ENCODE results near the gene SASH1.

Gene SASH1

DNA sequence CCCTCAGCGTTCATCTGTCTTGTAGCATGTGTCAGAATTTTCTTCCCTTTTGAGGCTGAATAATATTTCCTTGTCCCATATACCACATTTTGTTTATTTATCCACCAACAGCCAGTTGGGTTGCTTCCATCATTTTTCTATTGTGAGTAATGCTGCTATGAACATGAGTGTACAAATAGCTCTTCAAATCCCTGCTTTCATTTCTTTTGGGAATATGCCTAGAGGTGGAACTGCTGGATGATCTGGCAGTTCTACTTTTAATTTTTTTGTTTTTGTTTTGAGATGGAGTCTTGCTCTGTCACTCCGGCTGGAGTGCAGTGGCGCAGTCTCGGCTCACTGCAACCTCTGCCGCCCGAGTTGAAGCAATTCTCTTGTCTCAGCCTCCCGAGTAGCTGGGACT is 64.7 kb downstream of the SASH1 start:
- DNase-seq, result no peak

DNA sequence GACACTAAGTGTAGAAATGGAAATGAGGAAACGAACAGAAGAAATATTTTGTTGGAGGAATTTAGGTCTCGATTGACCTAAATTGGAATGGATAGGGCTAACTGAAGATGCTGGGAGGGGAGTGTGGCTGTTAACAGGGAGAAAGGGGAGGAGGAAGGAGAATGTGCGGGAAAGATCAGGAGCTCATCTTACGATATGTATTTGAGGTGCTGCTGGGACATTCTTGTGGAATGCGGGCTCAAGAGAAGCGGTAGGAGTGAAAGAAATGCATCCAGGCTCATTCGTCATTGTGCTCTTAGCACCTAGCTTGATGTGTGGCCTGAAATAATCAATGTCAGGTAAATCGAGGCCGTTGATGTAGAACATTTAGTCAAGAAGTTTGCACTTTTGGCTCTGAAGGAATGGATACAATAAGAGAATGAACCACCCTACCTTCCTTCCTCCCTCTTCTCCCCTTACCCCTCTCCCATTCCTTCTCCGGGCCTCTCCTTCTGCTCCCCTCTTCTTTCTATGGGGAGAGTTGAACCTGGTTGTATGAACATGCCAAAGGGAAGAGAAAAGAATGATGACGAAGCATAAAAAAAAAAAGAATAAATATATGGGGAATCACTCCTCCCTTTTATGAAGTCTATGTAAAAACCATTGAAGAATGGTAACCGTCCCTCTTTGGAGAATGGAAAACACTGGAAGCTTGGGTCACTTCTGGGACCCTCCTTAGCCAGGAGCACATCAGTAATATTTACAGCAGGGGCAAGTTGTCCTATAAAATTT is 70.9 kb downstream of the SASH1 start:
- DNase-seq, result no peak

DNA sequence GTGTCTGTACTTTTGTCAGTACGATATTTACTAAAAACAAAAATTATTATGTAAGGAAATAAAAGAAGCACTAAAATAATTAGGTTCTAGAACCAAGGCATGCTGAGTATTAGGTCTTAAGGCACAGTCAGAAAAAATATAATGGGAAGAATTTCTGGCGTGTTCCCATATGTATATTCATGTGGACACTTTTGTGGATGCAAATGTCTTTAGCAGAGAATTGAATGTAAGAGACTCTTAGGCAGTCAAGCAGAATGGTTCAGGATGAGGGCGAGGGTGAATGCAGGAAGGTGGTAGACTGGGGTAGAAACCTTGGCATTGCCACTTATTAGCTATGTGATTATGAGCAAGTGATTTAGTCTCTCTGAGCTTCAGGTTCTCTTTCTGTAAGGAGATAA is 71.5 kb downstream of the SASH1 start:
- no peak for DNase-seq

DNA sequence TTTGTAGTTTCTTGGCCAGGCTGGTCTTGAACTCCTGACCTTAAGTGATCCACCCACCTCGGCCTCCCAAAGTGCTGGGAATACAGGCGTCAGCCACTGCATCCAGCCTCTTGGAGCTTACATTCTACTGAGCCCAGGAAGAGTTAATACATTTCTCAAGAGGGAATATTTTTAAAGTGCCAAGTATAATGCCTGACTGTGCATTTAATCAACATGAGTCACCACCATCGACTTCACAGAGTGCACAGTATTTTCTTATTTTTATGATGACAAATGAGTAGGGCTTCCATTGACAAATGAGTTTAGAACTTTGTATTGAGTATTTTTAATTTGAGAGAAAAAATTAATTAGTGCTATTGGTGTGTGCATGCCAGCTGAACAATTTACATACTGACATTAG is 72.2 kb downstream of the SASH1 start:
- DNase-seq, result no peak

DNA sequence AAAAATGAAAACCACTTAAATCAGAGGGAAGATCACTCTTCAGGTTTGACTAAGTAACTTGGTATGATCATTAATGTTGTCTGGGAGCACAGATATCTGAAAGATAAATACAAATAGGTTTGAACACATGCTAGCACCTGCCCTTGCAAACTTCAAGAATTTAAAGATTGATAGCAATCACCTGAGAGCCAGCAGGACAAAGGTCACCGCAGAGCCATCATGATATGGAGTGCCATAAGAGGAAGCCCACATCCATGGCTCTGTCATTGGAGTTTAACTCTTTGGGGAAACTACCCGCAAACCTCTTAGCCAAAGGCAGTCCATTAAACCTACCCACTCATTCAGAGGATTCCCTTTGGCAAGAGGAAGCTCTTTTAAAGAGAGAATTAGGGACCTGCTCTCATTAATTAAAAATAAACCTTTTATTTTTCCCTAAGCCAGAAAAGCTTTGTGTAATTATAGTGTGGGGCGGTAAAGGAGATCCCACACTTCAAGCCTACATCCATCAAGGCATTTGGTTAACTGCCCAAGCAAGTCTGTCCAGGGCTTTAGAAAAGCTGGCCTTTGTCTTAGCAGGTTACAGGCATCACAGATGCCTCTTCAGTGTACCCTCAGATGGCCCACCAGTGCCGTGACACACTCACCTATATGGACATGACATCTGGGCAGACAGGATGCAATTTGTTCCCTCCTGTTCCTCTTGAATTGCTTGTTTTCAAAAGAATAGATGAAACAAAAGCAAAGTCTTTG is 73.0 kb downstream of the SASH1 start:
- DNase-seq, result no peak

DNA sequence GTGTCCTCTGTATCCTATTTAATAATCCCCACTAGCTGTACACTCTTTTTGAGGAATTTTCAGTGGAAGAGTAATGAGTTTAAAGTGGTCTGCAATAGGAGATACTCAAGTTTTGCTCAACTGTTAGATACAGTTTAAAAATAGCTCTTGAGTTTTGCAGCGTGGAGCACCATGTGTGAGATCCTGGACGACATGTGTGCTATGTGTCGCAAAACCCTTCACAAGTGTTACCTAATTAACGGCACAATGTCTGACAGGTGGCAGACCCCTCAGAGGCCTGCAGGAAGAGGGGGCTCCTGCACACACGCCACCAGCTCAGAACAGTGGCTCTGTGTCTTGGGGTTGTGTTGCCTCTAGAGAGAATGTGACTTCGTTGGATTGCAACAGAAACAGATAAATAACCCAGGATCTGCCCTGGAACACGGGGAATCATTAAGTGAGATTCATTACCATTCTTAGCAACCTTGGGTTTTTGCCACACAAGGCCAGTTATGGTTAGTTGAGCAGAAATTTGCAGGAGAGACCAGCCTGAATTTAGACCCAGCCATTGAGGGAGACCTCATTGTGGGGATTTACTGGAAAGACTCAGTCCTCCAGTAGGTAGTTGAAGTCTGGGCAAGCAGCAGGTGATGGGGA is 73.8 kb downstream of the SASH1 start:
- no peak for DNase-seq

DNA sequence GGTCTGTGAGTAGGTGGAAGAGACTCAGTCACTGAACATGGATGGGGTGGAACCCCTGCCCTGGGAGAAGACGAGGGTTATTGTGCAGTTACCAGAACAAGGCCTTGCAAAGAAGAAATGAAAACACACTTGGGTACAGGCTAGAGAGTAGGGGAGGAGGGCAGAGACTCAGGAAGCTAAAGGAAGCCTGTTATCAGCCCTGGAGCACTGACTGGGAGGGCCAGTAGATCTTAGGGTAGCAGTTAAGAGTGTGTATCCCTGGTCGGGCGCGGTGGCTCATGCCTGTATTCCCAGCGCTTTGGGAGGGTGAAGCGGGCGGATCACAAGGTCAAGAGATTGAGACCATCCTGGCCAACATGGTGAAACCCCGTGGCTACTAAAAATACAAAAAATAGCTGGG is 74.4 kb downstream of the SASH1 start:
- DNase-seq, result no peak

DNA sequence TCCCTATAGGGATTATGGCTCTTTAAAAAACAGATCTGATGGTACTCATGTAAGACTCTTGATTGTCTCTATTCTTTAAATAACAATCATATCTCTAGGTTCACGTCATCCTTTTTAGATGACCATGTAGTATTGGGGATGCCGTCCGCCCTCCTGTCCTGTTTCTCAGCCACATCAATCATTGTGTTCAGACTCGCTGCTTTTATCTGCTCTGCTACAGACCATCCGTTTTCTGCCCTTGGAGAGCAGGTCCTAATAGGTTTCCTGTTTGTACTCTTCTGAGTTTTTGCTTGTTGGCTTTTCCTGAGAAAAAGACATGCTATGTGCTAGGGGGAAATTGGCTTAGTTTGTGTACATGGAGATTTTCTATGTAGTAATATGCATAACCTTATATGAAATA is 76.8 kb downstream of the SASH1 start:
- DNase-seq, result no peak

DNA sequence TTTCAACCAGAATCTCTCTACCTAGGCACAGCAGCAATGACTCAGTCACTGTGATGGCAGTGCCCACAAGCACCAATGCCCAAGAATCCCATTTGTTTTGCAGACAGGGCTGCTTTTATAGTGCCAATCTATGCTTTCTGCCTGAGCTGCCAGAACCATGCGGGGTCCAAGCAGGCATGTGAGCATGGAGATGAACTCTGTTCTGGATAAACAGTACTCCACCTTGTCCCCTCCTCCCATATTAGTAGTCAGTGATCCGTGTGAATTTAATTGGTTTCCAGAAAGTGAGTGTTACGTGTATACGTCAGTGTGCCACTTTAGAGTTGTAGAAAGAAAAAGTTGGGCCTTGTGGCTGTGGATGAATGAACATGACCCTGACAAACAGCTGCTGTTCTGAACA is 79.4 kb downstream of the SASH1 start:
- DNase-seq, result no peak

DNA sequence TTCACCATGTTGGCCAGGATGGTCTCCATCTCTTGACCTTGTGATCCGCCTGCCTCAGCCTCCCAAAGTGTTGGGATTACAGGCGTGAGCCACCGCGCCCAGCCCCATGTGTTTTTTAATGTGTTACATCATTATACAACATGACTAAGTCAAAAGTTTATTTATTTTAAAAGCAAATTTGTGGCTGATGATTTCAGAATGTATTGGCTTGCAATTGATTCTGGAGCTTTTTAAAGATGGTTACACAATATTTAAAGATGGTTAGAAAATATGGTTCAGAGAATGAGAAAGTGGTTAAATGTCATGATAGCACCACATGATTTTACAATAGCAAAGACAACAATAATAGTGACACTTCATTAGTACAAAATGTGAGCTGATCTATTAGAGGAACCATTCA is 80.5 kb downstream of the SASH1 start:
- DNase-seq, result no peak

DNA sequence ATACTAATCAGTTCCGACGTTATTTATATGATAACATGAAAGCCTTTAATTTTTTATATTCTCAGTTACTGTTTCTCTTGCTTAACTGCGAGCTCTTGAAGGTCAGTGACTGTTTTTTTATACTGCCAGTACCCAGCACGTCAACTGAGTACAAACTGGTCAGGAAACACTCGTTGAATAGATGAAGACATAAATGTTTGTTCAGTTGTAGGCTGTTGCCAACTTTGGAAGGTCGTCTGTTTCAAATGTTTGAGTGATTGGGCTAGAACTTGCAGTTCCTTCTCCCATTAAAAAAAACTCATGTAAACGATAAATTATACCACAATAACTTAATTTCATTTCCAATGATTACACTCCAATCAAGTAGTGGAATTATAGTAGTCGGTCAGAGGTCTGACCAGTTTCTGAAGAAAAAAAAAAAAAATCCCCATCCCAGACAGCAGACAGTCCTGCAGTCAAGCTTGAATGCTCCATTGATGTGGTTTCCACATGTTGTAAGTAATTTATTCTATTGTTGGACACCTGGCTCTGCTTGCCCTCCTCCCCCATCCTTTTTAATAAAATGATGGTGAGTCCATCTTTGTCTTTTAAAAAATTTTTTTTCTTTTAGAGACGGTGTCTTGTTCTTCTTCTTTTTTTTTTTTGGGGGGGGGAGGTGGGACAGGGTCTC is 81.1 kb downstream of the SASH1 start:
- DNase-seq, result no peak

DNA sequence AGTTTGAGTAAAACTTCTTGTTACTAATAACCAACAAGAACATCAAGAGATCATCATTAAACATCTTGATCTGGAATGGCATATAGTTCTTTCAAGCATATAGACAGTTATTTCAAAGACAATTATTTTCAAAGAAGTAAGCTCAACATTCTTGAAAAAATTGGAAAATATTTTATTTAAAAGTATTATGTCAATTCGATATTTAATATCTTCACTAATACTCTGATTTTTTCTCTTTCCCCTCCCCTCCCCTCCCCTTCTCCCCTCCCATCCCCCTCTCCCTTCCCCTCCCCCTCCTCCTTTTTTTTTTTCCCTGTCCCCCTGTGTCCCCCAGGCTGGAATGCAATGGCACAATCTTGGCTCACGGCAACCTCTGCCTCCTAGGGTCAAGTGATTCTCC is 82.8 kb downstream of the SASH1 start:
- no peak for DNase-seq

DNA sequence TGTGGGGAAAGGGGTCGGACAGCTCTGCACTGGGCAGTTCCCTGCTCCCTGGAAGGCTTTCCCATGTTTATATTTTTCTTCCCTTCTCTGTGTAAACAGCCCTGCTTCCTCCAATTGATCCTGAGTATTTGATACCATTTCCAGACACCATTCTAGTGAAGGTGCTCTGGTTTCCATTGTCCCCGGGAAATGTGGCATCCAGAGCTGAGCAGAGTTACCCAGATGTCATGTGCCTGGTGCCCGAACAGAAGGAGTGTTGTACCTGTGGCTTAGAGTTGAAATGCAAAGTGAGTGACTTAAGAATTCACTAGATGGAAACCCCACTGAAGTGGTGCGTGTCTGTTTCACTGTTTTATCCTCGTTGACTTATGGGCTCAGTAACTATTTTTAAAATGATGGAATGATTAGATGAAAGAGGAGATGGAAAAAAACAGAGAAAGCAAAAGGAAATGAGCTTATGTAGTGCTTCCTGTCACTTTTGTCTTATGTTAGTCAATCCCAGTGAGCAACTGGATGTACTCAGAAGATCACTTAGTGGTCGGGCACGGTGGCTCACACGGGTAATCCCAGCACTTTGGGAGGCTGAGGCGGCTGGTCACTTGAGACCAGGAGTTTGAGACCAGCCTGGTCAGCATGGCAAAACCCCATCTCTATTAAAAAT is 83.8 kb downstream of the SASH1 start:
- no peak for DNase-seq

DNA sequence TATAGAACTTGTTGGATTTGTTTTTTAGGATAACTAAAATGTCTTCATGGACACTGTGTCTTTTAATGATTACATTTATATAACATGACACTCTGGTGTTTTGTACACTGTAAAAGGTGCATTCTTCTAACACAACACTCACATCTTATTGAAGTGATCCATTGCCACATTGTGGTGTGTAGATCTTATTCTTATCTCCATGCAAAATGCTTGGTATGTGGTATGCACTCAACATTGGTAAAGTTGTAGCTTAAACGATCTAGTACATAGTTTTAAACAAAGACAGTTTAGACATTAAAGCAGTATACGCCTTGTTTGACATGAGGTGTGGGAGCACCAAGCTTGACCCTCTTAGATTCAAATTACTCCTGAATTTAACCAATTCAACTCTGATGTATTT is 84.7 kb downstream of the SASH1 start:
- DNase-seq, result no peak

DNA sequence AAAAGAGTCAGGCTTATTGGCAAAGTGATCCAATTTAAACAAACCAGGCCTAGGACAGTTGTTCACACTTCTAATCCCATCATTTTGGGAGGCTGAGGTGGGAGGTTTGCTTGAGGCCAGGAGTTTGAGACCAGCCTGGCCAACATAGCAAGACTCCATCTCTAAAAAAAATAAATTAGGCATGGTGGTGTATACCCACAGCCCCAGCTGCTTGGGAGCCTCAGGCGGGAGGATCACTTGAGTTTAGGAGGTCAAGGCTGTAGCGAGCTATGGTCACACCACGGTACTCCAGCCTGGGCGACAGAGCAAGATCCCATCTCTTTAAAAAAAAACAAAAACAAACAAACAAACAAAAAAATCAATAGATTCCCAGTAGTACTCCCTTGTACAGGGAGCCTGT is 86.8 kb downstream of the SASH1 start:
- DNase-seq, result no peak

DNA sequence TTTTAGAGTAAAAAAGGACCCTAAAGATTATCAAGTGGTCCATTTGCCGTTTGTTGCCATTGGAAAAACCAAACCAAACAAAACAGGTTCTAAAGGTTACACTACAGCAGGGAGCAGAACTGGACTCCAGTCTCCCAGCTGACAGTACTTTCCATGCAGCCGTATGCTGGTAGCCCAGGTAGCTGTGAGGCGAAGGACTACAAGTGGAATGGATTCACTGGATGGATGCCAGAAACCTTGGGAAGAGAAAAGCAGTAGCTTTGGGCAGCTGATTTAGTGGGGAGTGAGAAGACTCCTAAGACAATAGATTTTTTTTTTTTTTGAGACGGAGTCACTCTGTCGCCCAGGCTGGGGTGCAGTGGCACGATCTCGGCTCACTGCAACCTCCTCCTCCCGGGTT is 88.3 kb downstream of the SASH1 start:
- no peak for DNase-seq

DNA sequence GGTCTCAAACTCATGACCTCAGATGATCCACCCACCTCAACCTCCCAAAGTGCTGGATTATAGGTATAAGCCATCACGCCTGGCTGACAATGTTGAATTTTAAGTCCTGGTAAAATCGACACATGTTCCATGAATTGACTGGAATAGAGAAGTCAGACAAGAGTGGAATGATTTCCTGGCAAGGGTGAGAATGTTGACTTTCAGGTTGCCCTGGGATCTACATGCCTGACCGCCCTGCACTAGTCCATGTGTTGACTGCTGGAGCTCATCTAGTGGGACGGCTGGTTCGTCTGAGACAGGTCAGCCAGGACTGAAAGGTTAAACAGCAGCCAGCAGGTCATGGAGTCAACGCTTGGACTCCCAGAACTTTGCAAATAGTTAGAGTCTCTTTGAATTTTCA is 88.8 kb downstream of the SASH1 start:
- no peak for DNase-seq

DNA sequence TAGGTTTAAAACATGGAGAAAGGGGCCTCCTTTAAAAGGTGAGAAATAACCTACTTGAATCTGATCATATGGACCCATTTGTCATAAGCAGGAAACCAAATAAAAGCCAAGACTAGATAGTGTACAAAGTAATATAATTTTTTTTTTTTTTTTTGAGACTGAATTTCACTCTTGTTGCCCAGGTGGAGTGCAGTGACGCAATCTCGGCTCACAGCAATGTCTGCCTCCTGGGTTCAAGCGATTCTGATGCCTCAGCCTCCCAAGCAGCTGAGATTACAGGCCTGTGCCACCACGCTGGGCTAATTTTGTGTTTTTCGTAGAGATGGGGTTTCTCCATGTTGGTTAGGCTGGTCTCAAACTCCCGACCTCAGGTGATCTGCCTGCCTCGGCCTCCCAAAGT is 89.2 kb downstream of the SASH1 start:
- no peak for DNase-seq

DNA sequence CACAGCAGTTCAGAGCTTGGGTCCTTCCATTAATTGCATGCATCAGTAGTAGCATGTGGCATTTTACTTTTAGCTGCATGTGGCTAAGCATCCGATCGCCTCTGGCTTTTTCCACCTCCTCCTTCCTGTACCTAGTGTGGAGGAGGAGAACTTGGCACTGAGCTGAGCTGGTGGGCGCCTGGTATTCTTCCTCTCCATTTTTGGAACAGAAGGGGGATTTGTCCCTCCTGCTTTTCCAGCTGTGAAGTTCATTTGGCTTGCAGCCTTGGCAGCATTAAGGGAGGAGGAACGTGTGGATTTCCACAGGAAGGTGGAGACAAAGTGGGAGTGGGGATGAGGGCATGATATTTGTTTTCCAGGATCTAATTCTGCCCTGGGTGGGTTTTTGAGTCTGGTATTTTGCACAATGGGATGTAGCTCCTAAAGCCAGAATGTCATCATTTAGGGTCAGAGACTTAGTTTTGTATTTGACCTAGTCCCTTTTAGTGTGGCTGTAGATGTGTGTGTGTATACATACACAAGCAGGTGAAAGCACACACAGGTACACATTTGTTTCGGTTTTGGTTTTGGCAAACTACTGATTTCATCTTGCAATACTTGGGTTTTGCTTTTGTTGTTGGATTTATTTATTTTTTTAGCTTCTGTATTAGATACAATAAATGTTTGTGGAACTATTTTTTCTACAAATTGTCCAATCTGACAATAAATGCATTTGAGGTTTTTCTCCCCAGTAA is 90.0 kb downstream of the SASH1 start:
- DNase-seq, result no peak

DNA sequence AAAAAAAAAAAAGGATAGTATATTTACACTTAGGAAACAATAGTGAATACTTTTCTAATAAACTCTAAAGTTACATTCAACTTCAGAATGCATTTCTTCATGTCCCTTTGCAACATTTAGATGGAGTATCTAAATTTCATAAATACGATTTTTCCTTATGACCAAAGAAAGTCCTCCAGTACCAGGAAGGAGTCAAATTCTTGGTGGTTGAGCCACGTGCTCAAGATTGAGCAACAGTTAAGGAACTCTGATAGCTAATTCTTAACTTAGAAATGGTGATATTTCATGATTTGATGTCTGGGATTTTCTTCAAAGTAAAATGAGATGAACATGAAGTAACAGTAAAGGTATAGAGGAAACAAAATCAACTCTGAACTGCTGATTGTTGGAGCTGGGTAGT is 92.7 kb downstream of the SASH1 start:
- no peak for DNase-seq

DNA sequence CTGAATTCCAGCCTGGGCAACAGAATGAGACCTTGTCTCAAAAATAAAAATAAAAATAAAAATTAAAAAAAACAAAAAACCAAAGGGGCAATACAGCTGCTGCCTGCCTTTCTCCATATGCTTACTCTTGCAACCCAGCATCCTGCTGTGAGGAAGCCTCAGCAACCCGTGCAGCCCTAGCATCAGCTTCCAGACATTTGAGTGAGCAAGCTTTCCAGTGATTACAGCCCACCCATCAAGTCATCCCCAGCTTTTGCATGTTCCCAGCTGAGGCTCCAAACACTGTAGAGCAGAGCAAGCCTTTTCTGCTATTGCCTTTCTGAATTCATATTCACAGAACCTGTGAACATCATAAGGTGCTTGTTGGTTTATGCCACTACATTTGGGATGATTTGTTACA is 93.8 kb downstream of the SASH1 start:
- no peak for DNase-seq

DNA sequence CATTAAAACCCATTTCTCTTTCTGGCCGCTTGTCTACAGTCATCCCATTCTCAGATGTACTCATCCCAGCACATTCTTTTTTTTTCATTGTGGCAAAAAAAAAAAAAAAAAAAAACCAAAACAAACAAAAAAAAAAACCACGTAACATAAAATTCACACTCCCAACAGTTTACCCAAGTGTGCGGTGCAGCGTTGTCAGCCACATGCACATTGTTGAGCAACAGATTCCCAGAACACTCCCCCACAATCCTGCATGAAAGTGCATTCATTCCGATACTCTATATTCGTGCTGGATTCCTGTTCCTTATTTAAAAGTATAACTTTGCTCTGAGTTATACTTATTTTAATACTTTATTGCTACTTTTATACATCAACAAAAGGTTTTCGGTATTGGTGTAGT is 96.0 kb downstream of the SASH1 start:
- DNase-seq, result no peak
